ENCODE data around the gene TRIM47.

DNA sequence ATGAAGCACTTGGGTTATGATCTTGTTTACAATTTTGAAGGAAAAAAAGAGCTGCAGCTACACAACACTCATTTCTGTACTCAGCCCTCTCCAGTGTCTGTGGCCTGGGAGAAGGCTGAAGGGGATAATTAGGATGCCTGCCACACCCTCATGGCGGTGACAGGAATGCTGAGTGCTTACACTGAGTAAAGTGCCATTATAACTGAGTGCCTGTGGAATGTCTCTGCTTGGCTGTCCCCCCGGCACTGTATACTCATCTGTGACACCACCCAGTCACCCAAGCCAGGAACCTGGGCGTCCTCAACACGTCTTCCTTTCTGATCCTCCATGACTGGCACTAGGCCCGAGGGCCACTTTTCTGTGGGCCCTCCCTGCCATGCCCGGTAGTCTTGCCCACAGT is 29.8 kb upstream of the TRIM47 start:
- TF ChIP-seq, protein P1, sequence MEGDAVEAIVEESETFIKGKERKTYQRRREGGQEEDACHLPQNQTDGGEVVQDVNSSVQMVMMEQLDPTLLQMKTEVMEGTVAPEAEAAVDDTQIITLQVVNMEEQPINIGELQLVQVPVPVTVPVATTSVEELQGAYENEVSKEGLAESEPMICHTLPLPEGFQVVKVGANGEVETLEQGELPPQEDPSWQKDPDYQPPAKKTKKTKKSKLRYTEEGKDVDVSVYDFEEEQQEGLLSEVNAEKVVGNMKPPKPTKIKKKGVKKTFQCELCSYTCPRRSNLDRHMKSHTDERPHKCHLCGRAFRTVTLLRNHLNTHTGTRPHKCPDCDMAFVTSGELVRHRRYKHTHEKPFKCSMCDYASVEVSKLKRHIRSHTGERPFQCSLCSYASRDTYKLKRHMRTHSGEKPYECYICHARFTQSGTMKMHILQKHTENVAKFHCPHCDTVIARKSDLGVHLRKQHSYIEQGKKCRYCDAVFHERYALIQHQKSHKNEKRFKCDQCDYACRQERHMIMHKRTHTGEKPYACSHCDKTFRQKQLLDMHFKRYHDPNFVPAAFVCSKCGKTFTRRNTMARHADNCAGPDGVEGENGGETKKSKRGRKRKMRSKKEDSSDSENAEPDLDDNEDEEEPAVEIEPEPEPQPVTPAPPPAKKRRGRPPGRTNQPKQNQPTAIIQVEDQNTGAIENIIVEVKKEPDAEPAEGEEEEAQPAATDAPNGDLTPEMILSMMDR (conservative IDR thresholded peaks at IDR 0.05; ENCODE audit: low read depth in 2 of 2) = no peak
- no peak for TF ChIP-seq EZH2phosphoT487 (IDR thresholded peaks at IDR 0.05; ENCODE audit: unreplicated experiment)
- no peak for TF ChIP-seq POLR2AphosphoS5 (IDR thresholded peaks at IDR 0.05; ENCODE audit: low read depth)

Measured in GM23338 (cell line).